Fibroblast of the aortic adventitia (primary cell): Measurements from ENCODE around the gene PAPLN. TPM values are rescaled to one million over a fixed set of nuclear protein-coding genes. Genes with fewer than 3 reads are reported as not detected.
A peak's percentile ranks its signal among the peaks of the same experiment; 100 is the strongest.

Experiments used
- DNase-seq: peaks from one replicate; pipeline ENCODE4 v3.0.0-alpha.2; 2010; ENCODE audit warnings: low read depth
- H3K4me3 ChIP-seq: 2 replicates; pipeline ENCODE4 v1.5.1; 2011; ENCODE audit warnings: low read depth, mild to moderate bottlenecking, control low read depth, low read length, moderate library complexity
- CTCF ChIP-seq: IDR thresholded peaks from 2 replicates; pipeline ENCODE4 v1.5.1; 2011; ENCODE audit warnings: mild to moderate bottlenecking, low read length, control low read depth, inconsistent platforms; ENCODE audit not compliant: insufficient read depth
- total RNA-seq: library from RNA; depleted of rRNA; stranded (reverse); fragments of >200 nt; gene quantifications from 2 replicates; pipeline ENCODE4 v1.2.3, GENCODE V29; 2012; ENCODE audit warnings: low replicate concordance

PAPLN gene
- total RNA-seq, 1 donor = 3.0 TPM

GRCh38 chr14:73264080-73264884, 27.0 kb downstream of the PAPLN start:
- DNase-seq = no peak
- TF ChIP-seq CTCF = no peak
- no peak overlapping the region for H3K4me3 ChIP-seq

GRCh38 chr14:73264885-73265720, 27.8 kb downstream of the PAPLN start:
- H3K4me3 ChIP-seq = no peak overlapping the region
- TF ChIP-seq CTCF = no peak
- DNase-seq = no peak

GRCh38 chr14:73265721-73266046, 28.4 kb downstream of the PAPLN start:
- no peak for TF ChIP-seq CTCF
- DNase-seq = no peak
- H3K4me3 ChIP-seq = no peak overlapping the region

- H3K4me3 ChIP-seq = no peak overlapping the region
- TF ChIP-seq CTCF = no peak
- DNase-seq = no peak
These were observed 29.0 kb downstream of the PAPLN start for GRCh38 chr14:73266317-73266716.

- no peak for DNase-seq
- TF ChIP-seq CTCF = no peak
- no peak overlapping the region for H3K4me3 ChIP-seq
These were observed 30.2 kb downstream of the PAPLN start for GRCh38 chr14:73267474-73267873.

GRCh38 chr14:73269729-73270531, 32.6 kb downstream of the PAPLN start:
- H3K4me3 ChIP-seq = peak overlapping the region; percentile 41
- peak; percentile 35 for DNase-seq
- TF ChIP-seq CTCF = no peak
